Activated effector memory CD4-positive, alpha-beta T cell treated with anti-CD3 and anti-CD28 coated beads, Interleukin-2, amount 50 U/mL, for 16 hours (primary cell): ENCODE measurements around the gene KLK3.
A peak's percentile ranks its signal among the peaks of the same experiment; 100 is the strongest.

Source experiments
- DNase-seq: peaks from one replicate; pipeline ENCODE4 v3.0.0-alpha.2; 2020

Gene KLK3

GRCh38 chr19:50832666-50833065 is 22.0 kb upstream of the KLK3 start:
- DNase-seq, result no peak

- DNase-seq, result no peak
Observed at GRCh38 chr19:50833117-50833801, 21.5 kb upstream of the KLK3 start, which contains the start of gene KLK15. TSS of gene KLK15 (minus strand) at chr19:50833574. CDS start at chr19:50831492, 2,082 bp downstream.

GRCh38 chr19:50833802-50834167 is 20.9 kb upstream of the KLK3 start:
- no peak for DNase-seq

- DNase-seq, result no peak
Observed at GRCh38 chr19:50835103-50835784, 19.5 kb upstream of the KLK3 start.

GRCh38 chr19:50835785-50836542 is 18.8 kb upstream of the KLK3 start:
- peak; percentile 90 for DNase-seq

- DNase-seq, result no peak
Observed at GRCh38 chr19:50836543-50837195, 18.0 kb upstream of the KLK3 start.

GRCh38 chr19:50837300-50837699 is 17.4 kb upstream of the KLK3 start:
- no peak for DNase-seq

GRCh38 chr19:50838239-50838638 is 16.5 kb upstream of the KLK3 start:
- no peak for DNase-seq

GRCh38 chr19:50839712-50840655 is 14.7 kb upstream of the KLK3 start:
- no peak for DNase-seq

- no peak for DNase-seq
Observed at GRCh38 chr19:50842130-50842529, 12.6 kb upstream of the KLK3 start.

- DNase-seq, result no peak
Observed at GRCh38 chr19:50843205-50843604, 11.5 kb upstream of the KLK3 start.

- no peak for DNase-seq
Observed at GRCh38 chr19:50843701-50844221, 11.0 kb upstream of the KLK3 start.

GRCh38 chr19:50844296-50844935 is 10.3 kb upstream of the KLK3 start:
- no peak for DNase-seq

GRCh38 chr19:50850738-50851137 is 4.0 kb upstream of the KLK3 start:
- no peak for DNase-seq

- no peak for DNase-seq
Observed at GRCh38 chr19:50851620-50852019, 3.1 kb upstream of the KLK3 start.

- no peak for DNase-seq
Observed at GRCh38 chr19:50857366-50857765, 2.7 kb downstream of the KLK3 start.

GRCh38 chr19:50858886-50859285 is 4.2 kb downstream of the KLK3 start:
- DNase-seq, result no peak

- no peak for DNase-seq
Observed at GRCh38 chr19:50859849-50860248, 5.1 kb downstream of the KLK3 start.

GRCh38 chr19:50861010-50861409 is 6.3 kb downstream of the KLK3 start:
- no peak for DNase-seq

- no peak for DNase-seq
Observed at GRCh38 chr19:50861496-50862286, 7.0 kb downstream of the KLK3 start.

GRCh38 chr19:50869479-50869878 is 14.8 kb downstream of the KLK3 start:
- no peak for DNase-seq
